ENCODE measurements around the gene SIRPB2. TPM values are rescaled to one million over a fixed set of nuclear protein-coding genes. Genes with fewer than 3 reads are reported as not detected.

Gene SIRPB2
- total and polyA plus RNA-seq, 2 of the 8 experiments (the other 6 are each of a cell fraction or from before 2014, with no cell fraction given) = 0.28 TPM; not detected in 1

- H3K4me1 ChIP-seq (replicated peaks in 1 of 4; ENCODE audit: control insufficient read depth in 3 of 4, insufficient read depth in 4 of 4, low read length in 3 of 4) = no peaks in the 10 kb centered on the region; a peak in 1 of 7 replicates
- no peaks in the 10 kb centered on the region for H3K79me1 ChIP-seq (ENCODE audit: low read depth, low read length)
- no peak overlapping the region for H2AK5ac ChIP-seq (ENCODE audit: low read depth, low read length)
- H3K9me3 ChIP-seq (ENCODE audit: insufficient read depth in 2 of 2, low read depth in 1 of 2, low read length in 1 of 2) = peaks cover 15 to 27% of the 10 kb centered on the region in 2 experiments
- no peak overlapping the region for H3K14ac ChIP-seq (ENCODE audit: insufficient read length)
- H2BK12ac ChIP-seq (ENCODE audit: low read depth, low read length) = no peak overlapping the region
- no peak overlapping the region for H3K9ac ChIP-seq (replicated peaks in 1 of 4; ENCODE audit: extremely low read depth in 1 of 4, low read depth in 3 of 4, low read length in 3 of 4)
- no peaks in the 10 kb centered on the region for H3K79me2 ChIP-seq (ENCODE audit: control insufficient read depth in 1 of 2, insufficient read depth in 2 of 2, low read length in 2 of 2)
- H3K4me2 ChIP-seq (ENCODE audit: insufficient read depth in 1 of 2, low read depth in 2 of 2, low read length in 2 of 2) = no peak overlapping the region
- DNase-seq (ENCODE audit: low read depth in 1 of 2, low spot score in 2 of 2) (no peak), FAIRE-seq (no peak)
- H4K5ac ChIP-seq (ENCODE audit: insufficient read length, low read depth, low read length) = no peak overlapping the region
- H2BK120ac ChIP-seq (replicated peaks; ENCODE audit: low read depth, low read length) = no peak overlapping the region
- no peak overlapping the region for H2BK20ac ChIP-seq (ENCODE audit: low read length)
- H3K27ac ChIP-seq (ENCODE audit: low read depth, low read length) = no peak overlapping the region
- H4K91ac ChIP-seq (replicated peaks; ENCODE audit: insufficient read length, low read length) = no peak overlapping the region
- H3K56ac ChIP-seq (replicated peaks; ENCODE audit: insufficient read length, low read depth, low read length) = no peak overlapping the region
- no peak overlapping the region for H2BK5ac ChIP-seq (ENCODE audit: low read depth, low read length)
- TF ChIP-seq SIX5 (IDR thresholded peaks at IDR 0.05; ENCODE audit: low read depth, low read length) = no peak
- no peak for TF ChIP-seq ASH2L (IDR thresholded peaks at IDR 0.05; ENCODE audit: low read length)
- 98% methylated on average over 2 of the region's 2 CpGs; no CpG with 5 or more reads in 1 of the 2 experiments for WGBS, 2 experiments (ENCODE audit: extremely low coverage in 1 of 2, insufficient coverage in 1 of 2, insufficient read length in 1 of 2, insufficient replicate concordance in 2 of 2, low coverage in 1 of 2, low lambda C conversion rate in 2 of 2, missing lambda C conversion rate in 1 of 2)
- H3K36me3 ChIP-seq (ENCODE audit: control insufficient read depth in 2 of 4, insufficient read depth in 4 of 4, low read length in 3 of 4) = peaks cover 0 to 16% (median 0%) of the 10 kb centered on the region in 4 experiments; a peak in 2 of 8 replicates
- H3K23ac ChIP-seq (ENCODE audit: insufficient read length) = no peak overlapping the region
- H3K4me3 ChIP-seq (ENCODE audit: extremely low read depth in 1 of 4, insufficient read depth in 2 of 4, low read depth in 3 of 4, low read length in 4 of 4) = no peak overlapping the region
- CTCF ChIA-PET (ENCODE audit: partially characterized antibody) = interaction anchor here (0.6 to 8.4 kb wide), 9 partner anchors 11 to 329 kb away, joined by 3 to 139 read pairs (median 4); no protein-coding TSS in a partner anchor
- no peak overlapping the region for H2BK15ac ChIP-seq (ENCODE audit: low read length)
- H3K18ac ChIP-seq (ENCODE audit: extremely low read depth, low read length) = no peak overlapping the region
- H3K4ac ChIP-seq (replicated peaks; ENCODE audit: insufficient read length, low read depth, low read length) = no peak overlapping the region
- H4K20me1 ChIP-seq (replicated peaks in 1 of 2; ENCODE audit: control insufficient read depth in 1 of 2, insufficient read depth in 2 of 2, low read length in 2 of 2) = no peaks in the 10 kb centered on the region
- no peak overlapping the region for H4K8ac ChIP-seq (ENCODE audit: extremely low read depth, insufficient read depth, low read length)
- no peaks in the 10 kb centered on the region for H3K23me2 ChIP-seq (ENCODE audit: low read depth, low read length)
- no peaks in the 10 kb centered on the region for H3K27me3 ChIP-seq (replicated peaks in 1 of 4; ENCODE audit: control insufficient read depth in 3 of 4, extremely low read depth in 1 of 4, insufficient read depth in 3 of 4, low read length in 3 of 4)
- POLR2A ChIA-PET (ENCODE audit: partially characterized antibody) = interaction anchor here (0.6 to 2.8 kb wide), 2 partner anchors 8 to 29 kb away, joined by 3 to 13 read pairs; no protein-coding TSS in a partner anchor
- no peak overlapping the region for H2AFZ ChIP-seq (ENCODE audit: low read length)
Measured at GRCh38 chr20:1434571-1435336, 56.5 kb downstream of the SIRPB2 start.

Data from H1 (cell line).